Measurements from ENCODE around the gene SLIT3.

The SLIT3 gene

DNA sequence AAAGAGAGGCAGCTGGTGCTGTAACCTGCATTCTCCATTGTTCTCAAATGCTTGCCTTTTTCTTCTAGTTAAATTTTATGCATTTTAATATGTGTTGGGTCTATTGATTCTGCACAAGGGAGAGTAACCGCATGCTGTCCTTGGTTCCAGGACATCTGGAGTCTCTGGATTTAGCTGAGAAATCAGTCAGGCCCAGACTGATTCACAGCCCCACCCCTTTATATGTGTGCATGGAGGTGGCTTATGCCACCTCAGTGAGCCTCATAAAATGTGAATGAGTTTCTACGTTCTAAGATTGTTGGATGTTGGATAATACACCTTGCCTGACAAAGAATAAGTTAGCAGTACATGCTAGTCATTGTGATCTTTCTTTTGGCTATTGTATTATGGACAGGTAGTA, 611.7 kb downstream of the SLIT3 start:
- no peak for ATAC-seq
- TF ChIP-seq ZFP30 (CRISPR knock-in tag; IDR thresholded peaks at IDR 0.05) (no peak), PATZ1 (CRISPR knock-in tag; IDR thresholded peaks at IDR 0.05; ENCODE audit: borderline replicate concordance) (no peak), ZC3H10 (CRISPR knock-in tag; IDR thresholded peaks at IDR 0.05) (no peak)

GRCh38 chr5:168686837-168687236, 614.1 kb downstream of the SLIT3 start:
- ATAC-seq: no peak
- no peak for TF ChIP-seq TOX (CRISPR knock-in tag; IDR thresholded peaks at IDR 0.05; ENCODE audit: borderline replicate concordance)
- no peak for TF ChIP-seq ARNTL (CRISPR knock-in tag; IDR thresholded peaks at IDR 0.05; ENCODE audit: borderline replicate concordance, low read depth)
- no peak for TF ChIP-seq GLIS3 (CRISPR knock-in tag; IDR thresholded peaks at IDR 0.05)
- TF ChIP-seq PATZ1 (CRISPR knock-in tag; IDR thresholded peaks at IDR 0.05; ENCODE audit: borderline replicate concordance): no peak
- no peak for TF ChIP-seq ESRRG (CRISPR knock-in tag; IDR thresholded peaks at IDR 0.05)
- no peak for TF ChIP-seq ZFP3 (CRISPR knock-in tag; IDR thresholded peaks at IDR 0.05)

GRCh38 chr5:168685566-168685965, 615.4 kb downstream of the SLIT3 start:
- no peak for ATAC-seq
- no peak for TF ChIP-seq ZFP30 (CRISPR knock-in tag; IDR thresholded peaks at IDR 0.05)
- no peak for TF ChIP-seq ZFP3 (CRISPR knock-in tag; IDR thresholded peaks at IDR 0.05)
- TF ChIP-seq TOX (CRISPR knock-in tag; IDR thresholded peaks at IDR 0.05; ENCODE audit: borderline replicate concordance): no peak
- TF ChIP-seq CSRNP3 (CRISPR knock-in tag; IDR thresholded peaks at IDR 0.05): no peak
- TF ChIP-seq BACH2 (CRISPR knock-in tag; IDR thresholded peaks at IDR 0.05; ENCODE audit: borderline replicate concordance): no peak
- TF ChIP-seq TCF4 (CRISPR knock-in tag; IDR thresholded peaks at IDR 0.05; ENCODE audit: borderline replicate concordance): no peak

DNA sequence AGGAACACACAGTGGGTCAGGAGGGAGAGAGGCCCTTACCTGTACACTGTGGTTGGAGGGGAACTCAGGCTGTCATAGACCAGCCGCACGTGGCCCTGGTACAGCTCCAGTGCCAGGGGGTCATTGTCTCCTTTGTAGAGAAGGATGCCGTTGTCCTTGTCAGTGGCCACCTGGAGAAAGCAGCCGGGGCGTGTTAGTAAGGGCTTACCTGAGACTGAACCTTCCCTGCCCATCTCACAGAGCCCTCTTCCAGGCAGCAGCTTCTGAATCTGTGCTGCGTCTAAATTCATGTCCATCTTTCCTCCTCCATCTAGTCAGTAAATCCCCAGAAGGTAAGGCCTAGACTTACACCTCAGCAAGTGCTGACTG, 617.0 kb downstream of the SLIT3 start:
- no peak for TF ChIP-seq TSHZ2 (CRISPR knock-in tag; IDR thresholded peaks at IDR 0.05)
- TF ChIP-seq ZNF565 (CRISPR knock-in tag; conservative IDR thresholded peaks at IDR 0.05; ENCODE audit: low read depth): no peak
- no peak for TF ChIP-seq BACH2 (CRISPR knock-in tag; IDR thresholded peaks at IDR 0.05; ENCODE audit: borderline replicate concordance)
- TF ChIP-seq TCF4 (CRISPR knock-in tag; IDR thresholded peaks at IDR 0.05; ENCODE audit: borderline replicate concordance): no peak
- no peak for TF ChIP-seq ISL1 (CRISPR knock-in tag; IDR thresholded peaks at IDR 0.05)
- TF ChIP-seq OSR1 (CRISPR knock-in tag; IDR thresholded peaks at IDR 0.05): no peak
- TF ChIP-seq ZNF70 (CRISPR knock-in tag; IDR thresholded peaks at IDR 0.05): no peak
- TF ChIP-seq CSDC2 (CRISPR knock-in tag; IDR thresholded peaks at IDR 0.05): no peak
- ATAC-seq: no peak

- ATAC-seq: no peak
- no peak for TF ChIP-seq BACH2 (CRISPR knock-in tag; IDR thresholded peaks at IDR 0.05; ENCODE audit: borderline replicate concordance)
- no peak for TF ChIP-seq SNAI2 (CRISPR knock-in tag; IDR thresholded peaks at IDR 0.05)
- no peak for TF ChIP-seq ZNF70 (CRISPR knock-in tag; IDR thresholded peaks at IDR 0.05)
- TF ChIP-seq ZFP3 (CRISPR knock-in tag; IDR thresholded peaks at IDR 0.05): no peak
- no peak for TF ChIP-seq TOX (CRISPR knock-in tag; IDR thresholded peaks at IDR 0.05; ENCODE audit: borderline replicate concordance)
- TF ChIP-seq ZNF8 (CRISPR knock-in tag; IDR thresholded peaks at IDR 0.05): no peak
- no peak for TF ChIP-seq PATZ1 (CRISPR knock-in tag; IDR thresholded peaks at IDR 0.05; ENCODE audit: borderline replicate concordance)
- no peak for TF ChIP-seq RARB (CRISPR knock-in tag; IDR thresholded peaks at IDR 0.05)
- TF ChIP-seq ZC3H10 (CRISPR knock-in tag; IDR thresholded peaks at IDR 0.05): no peak
- TF ChIP-seq, protein P1, sequence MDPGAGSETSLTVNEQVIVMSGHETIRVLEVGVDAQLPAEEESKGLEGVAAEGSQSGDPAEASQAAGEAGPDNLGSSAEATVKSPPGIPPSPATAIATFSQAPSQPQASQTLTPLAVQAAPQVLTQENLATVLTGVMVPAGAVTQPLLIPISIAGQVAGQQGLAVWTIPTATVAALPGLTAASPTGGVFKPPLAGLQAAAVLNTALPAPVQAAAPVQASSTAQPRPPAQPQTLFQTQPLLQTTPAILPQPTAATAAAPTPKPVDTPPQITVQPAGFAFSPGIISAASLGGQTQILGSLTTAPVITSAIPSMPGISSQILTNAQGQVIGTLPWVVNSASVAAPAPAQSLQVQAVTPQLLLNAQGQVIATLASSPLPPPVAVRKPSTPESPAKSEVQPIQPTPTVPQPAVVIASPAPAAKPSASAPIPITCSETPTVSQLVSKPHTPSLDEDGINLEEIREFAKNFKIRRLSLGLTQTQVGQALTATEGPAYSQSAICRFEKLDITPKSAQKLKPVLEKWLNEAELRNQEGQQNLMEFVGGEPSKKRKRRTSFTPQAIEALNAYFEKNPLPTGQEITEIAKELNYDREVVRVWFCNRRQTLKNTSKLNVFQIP (CRISPR knock-in tag; IDR thresholded peaks at IDR 0.05; ENCODE audit: borderline replicate concordance, low read depth): no peak
- TF ChIP-seq PPARA (CRISPR knock-in tag; IDR thresholded peaks at IDR 0.05; ENCODE audit: borderline replicate concordance): no peak
These were observed 617.6 kb downstream of the SLIT3 start for GRCh38 chr5:168683247-168683926.

All from SK-N-SH treated with all-trans-retinoic acid at 6 μM for 48 hours (cell line).